Caco-2 (cell line): ENCODE data around the gene CDC42EP2. TPM values are rescaled to one million over a fixed set of nuclear protein-coding genes. Genes with fewer than 3 reads are reported as not detected.

Experiments
- BruUV-seq: library from RNA; stranded (reverse); fragments of 400-500 nt; replicated peaks from 2 replicates; lab custom pipeline; 2021; lab: Mats Ljungman, UMichigan
- CTCF ChIA-PET: fragments of 300-600 bp; sonication (Branson Sonifier 250); formaldehyde crosslinking; loops from one replicate; lab custom pipeline; 2022; ENCODE audit warnings: antibody characterized with exemption; lab: Charles Lee
- POLR2A ChIA-PET: fragments of 300-600 bp; sonication (Branson Sonifier 250); formaldehyde crosslinking; loops from one replicate; lab custom pipeline; 2022; ENCODE audit warnings: antibody characterized with exemption; lab: Charles Lee
- DNase-seq, 2 experiments: peaks; one replicate each; pipeline versions ENCODE4 v3.0.0 to v3.0.0-alpha.2; 2020 to 2022
- H3K27me3 ChIP-seq: replicated peaks from 2 replicates; pipeline ENCODE4 v1.6.0; 2011; ENCODE audit warnings: low read length; ENCODE audit not compliant: control insufficient read depth, insufficient read depth
- H3K36me3 ChIP-seq: 2 replicates; pipeline ENCODE4 v1.5.1; 2011; ENCODE audit warnings: low read length; ENCODE audit not compliant: control insufficient read depth, insufficient read depth
- H3K4me1 ChIP-seq: fragments of 250-450 bp; sonication (Bioruptor Pico); 2 replicates; pipeline ENCODE4 v1.5.1; 2020; ENCODE audit warnings: mild to moderate bottlenecking
- H3K4me3 ChIP-seq: 2 replicates; pipeline ENCODE4 v1.5.1; 2011; ENCODE audit warnings: low read depth, mild to moderate bottlenecking, control low read depth, low read length
- H3K9me3 ChIP-seq: fragments of 250-450 bp; sonication (Bioruptor Pico); 2 replicates; pipeline ENCODE4 v1.5.1; 2020; ENCODE audit warnings: mild to moderate bottlenecking, moderate library complexity
- H3K27ac Mint-ChIP-seq: one replicate; pipeline ENCODE4 v1.8.0; 2022; ENCODE audit warnings: mixed read lengths; ENCODE audit not compliant: unreplicated experiment
- H3K27me3 Mint-ChIP-seq: one replicate; pipeline ENCODE4 v1.8.0; 2022; ENCODE audit warnings: mixed read lengths; ENCODE audit not compliant: insufficient read depth, unreplicated experiment
- H3K36me3 Mint-ChIP-seq: one replicate; pipeline ENCODE4 v1.8.0; 2022; ENCODE audit warnings: mild to moderate bottlenecking, mixed read lengths; ENCODE audit not compliant: insufficient read depth, unreplicated experiment
- H3K4me1 Mint-ChIP-seq: one replicate; pipeline ENCODE4 v1.8.0; 2022; ENCODE audit warnings: low read depth, mixed read lengths; ENCODE audit not compliant: unreplicated experiment
- H3K4me3 Mint-ChIP-seq: one replicate; pipeline ENCODE4 v1.8.0; 2022; ENCODE audit warnings: mild to moderate bottlenecking, moderate library complexity, mixed read lengths; ENCODE audit not compliant: unreplicated experiment
- H3K9me3 Mint-ChIP-seq: one replicate; pipeline ENCODE4 v1.8.0; 2022; ENCODE audit warnings: mixed read lengths; ENCODE audit not compliant: unreplicated experiment
- intact Hi-C: fragments of 100-400 bp; cut with micrococcal nuclease; formaldehyde crosslinking; loops from one replicate; pipeline ENCODE4 v1.10.0; 2022; ENCODE audit not compliant: unreplicated experiment
- total RNA-seq: library from RNA; stranded (reverse); gene quantifications from 2 replicates; pipeline ENCODE4 v1.2.3, GENCODE V29; 2022
- TF ChIP-seq, protein P1 (sequence below), 2 experiments: fragments of 200-600 bp in 1 of 2; IDR thresholded peaks; 1 replicate in 1 of 2; 2 replicates in 1 of 2; pipeline versions ENCODE4 v1.5.1 to v1.8.0; 2011 to 2022; ENCODE audit warnings: antibody characterized with exemption in 1 of 2, control low read depth in 1 of 2, inconsistent platforms in 1 of 2, low read depth in 1 of 2, low read length in 1 of 2, mild to moderate bottlenecking in 1 of 2, moderate library complexity in 1 of 2; ENCODE audit not compliant: insufficient read depth in 1 of 2, severe bottlenecking in 1 of 2, unreplicated experiment in 1 of 2

Gene CDC42EP2
- total RNA-seq, 1 experiment from 2014 or later = 38.0 TPM

DNA sequence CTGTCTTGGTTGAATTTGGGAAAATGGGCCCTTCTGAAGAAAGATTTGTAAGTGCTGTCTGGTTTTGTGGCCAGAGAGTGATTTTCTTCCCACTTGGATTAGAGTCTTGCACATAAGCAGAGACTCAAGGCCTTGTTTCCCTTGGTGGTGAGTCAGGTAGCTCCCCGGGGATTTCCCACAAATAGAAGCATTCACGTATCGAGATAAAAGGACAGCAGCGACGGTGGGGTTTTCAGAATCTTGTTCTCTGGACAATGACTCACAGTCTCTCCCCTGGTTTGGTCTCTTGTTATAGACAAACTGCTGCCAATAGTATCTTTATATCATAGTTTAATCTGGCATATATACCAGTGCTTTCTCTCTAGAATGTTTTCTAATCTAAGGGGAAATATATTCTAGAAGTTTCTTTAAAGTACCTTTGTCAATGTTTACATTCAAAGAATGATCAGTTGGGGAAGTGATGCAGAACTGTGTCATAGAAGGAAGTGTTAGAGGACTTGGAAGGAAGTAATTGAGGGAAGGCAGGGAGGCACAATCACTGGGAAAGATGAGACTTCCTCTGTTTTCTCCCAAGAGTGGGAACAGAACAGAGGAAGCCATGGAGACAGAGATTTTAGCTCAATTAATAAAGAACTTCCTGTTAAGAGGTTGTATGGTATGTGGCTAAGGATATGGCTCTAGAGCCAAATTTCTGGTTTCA, 34.8 kb upstream of the CDC42EP2 start:
- Mint-ChIP-seq H3K27me3 (no peaks in the 10 kb centered on the region), H3K4me3 (peak overlapping the region; percentile 26), H3K4me1 (peaks cover 44% of the 10 kb centered on the region), H3K27ac (peak overlapping the region; percentile 90), H3K36me3 (peaks cover 57% of the 10 kb centered on the region), H3K9me3 (no peaks in the 10 kb centered on the region)
- H3K9me3 ChIP-seq = no peaks in the 10 kb centered on the region
- H3K36me3 ChIP-seq = peaks cover 7% of the 10 kb centered on the region
- H3K4me1 ChIP-seq = peaks cover 58% of the 10 kb centered on the region
- ChIA-PET CTCF (interaction anchor here (0.5 to 1.6 kb wide), 4 partner anchors 12 to 35 kb away, joined by 3 read pairs; partner anchors contain the start of gene CDC42EP2), POLR2A (interaction anchor here (0.6 to 2.2 kb wide), 3 partner anchors 12 to 231 kb away, joined by 3 to 10 read pairs (median 6); no protein-coding TSS in a partner anchor)
- intact Hi-C loops = loop anchor here (5.0 kb wide), 1 partner anchor 137 kb away; no protein-coding TSS in a partner anchor
- peak; percentile 57 to 61 for DNase-seq
- no peaks in the 10 kb centered on the region for H3K27me3 ChIP-seq
- no peak overlapping the region for H3K4me3 ChIP-seq
- no TSS peak for BruUV-seq
- TF ChIP-seq, protein P1, sequence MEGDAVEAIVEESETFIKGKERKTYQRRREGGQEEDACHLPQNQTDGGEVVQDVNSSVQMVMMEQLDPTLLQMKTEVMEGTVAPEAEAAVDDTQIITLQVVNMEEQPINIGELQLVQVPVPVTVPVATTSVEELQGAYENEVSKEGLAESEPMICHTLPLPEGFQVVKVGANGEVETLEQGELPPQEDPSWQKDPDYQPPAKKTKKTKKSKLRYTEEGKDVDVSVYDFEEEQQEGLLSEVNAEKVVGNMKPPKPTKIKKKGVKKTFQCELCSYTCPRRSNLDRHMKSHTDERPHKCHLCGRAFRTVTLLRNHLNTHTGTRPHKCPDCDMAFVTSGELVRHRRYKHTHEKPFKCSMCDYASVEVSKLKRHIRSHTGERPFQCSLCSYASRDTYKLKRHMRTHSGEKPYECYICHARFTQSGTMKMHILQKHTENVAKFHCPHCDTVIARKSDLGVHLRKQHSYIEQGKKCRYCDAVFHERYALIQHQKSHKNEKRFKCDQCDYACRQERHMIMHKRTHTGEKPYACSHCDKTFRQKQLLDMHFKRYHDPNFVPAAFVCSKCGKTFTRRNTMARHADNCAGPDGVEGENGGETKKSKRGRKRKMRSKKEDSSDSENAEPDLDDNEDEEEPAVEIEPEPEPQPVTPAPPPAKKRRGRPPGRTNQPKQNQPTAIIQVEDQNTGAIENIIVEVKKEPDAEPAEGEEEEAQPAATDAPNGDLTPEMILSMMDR (IDR thresholded peaks at IDR 0.05; ENCODE audit: insufficient read depth in 1 of 2, low read depth in 1 of 2, low read length in 1 of 2, severe bottlenecking in 1 of 2, unreplicated experiment in 1 of 2) = no peak

DNA sequence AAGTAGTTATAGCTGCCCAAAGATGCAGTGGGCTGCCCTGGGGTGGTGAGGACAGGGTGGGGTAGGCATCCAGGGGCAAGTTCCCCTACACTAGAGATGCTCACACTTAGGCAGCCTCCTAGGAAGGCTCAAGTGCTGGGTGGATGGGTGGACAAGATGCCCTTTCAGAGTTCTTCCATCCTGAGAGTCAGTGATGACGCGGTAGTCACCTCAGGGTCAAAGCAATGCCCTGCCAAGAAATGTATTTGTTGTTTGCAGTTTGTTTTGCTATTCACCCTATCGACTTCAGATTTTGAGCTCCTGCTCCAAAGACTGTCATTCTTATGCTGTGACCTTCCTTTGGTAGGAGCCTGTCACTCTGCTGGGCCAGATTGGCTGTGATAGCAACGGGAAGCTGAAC, 34.0 kb upstream of the CDC42EP2 start:
- peaks cover 7% of the 10 kb centered on the region for H3K36me3 ChIP-seq
- POLR2A ChIA-PET = interaction anchor here (0.6 to 2.2 kb wide), 2 partner anchors 11 to 38 kb away, joined by 10 read pairs; no protein-coding TSS in a partner anchor

DNA sequence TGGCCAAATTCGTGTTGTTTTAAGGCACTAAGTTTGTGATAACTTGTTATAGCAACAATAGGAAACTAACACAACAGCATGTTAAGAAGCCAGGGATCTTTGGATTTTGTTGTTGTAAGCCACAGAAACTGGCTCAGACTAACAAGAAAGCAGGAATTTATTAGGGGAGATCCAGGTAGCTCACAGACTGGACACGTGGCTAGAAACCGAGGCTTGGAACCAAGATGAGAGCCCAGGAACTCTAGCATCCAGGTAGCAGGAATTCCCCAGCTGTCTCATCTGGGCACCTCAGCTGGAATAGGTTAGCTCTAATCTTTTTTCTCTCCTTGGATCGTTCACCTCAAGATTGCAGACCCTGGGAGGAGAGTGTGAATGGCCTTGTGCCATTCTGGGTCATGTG, 28.0 kb upstream of the CDC42EP2 start:
- no peak for DNase-seq
- Mint-ChIP-seq H3K27me3 (no peaks in the 10 kb centered on the region), H3K9me3 (no peaks in the 10 kb centered on the region), H3K4me3 (no peak overlapping the region), H3K27ac (no peak overlapping the region), H3K4me1 (peaks cover 15% of the 10 kb centered on the region), H3K36me3 (peaks cover 92% of the 10 kb centered on the region)
- intact Hi-C loops = no loop called here
- no TSS peak for BruUV-seq
- Histone ChIP-seq H3K4me3 (no peak overlapping the region), H3K27me3 (no peaks in the 10 kb centered on the region), H3K4me1 (peaks cover 18% of the 10 kb centered on the region), H3K36me3 (peaks cover 2% of the 10 kb centered on the region), H3K9me3 (no peaks in the 10 kb centered on the region)
- CTCF ChIA-PET = no interaction called here
- POLR2A ChIA-PET = interaction anchor here (0.5 kb wide), 1 partner anchor 63 kb away, joined by 3 read pairs; no protein-coding TSS in a partner anchor
- TF ChIP-seq, protein P1 (IDR thresholded peaks at IDR 0.05; ENCODE audit: insufficient read depth in 1 of 2, low read depth in 1 of 2, low read length in 1 of 2, severe bottlenecking in 1 of 2, unreplicated experiment in 1 of 2) = no peak

More for the DNA sequence above, 34.0 kb upstream of the CDC42EP2 start:
- Mint-ChIP-seq H3K36me3 (peaks cover 60% of the 10 kb centered on the region), H3K27ac (peak overlapping the region; percentile 16), H3K4me3 (no peak overlapping the region), H3K9me3 (no peaks in the 10 kb centered on the region), H3K27me3 (no peaks in the 10 kb centered on the region), H3K4me1 (peaks cover 39% of the 10 kb centered on the region)
- peaks cover 55% of the 10 kb centered on the region for H3K4me1 ChIP-seq
- H3K27me3 ChIP-seq = no peaks in the 10 kb centered on the region
- DNase-seq = no peak
- H3K4me3 ChIP-seq = no peak overlapping the region
- intact Hi-C loops = no loop called here
- H3K9me3 ChIP-seq = no peaks in the 10 kb centered on the region
- TF ChIP-seq, protein P1 (IDR thresholded peaks at IDR 0.05; ENCODE audit: insufficient read depth in 1 of 2, low read depth in 1 of 2, low read length in 1 of 2, severe bottlenecking in 1 of 2, unreplicated experiment in 1 of 2) = no peak
- BruUV-seq = no TSS peak
- CTCF ChIA-PET = interaction anchor here (0.9 to 1.6 kb wide), 3 partner anchors 11 to 41 kb away, joined by 3 to 4 read pairs (median 3); no protein-coding TSS in a partner anchor
